Peyer's patch (tissue), 4 donors: ENCODE results near the gene BRD1.

Experiments used
- CTCF ChIP-seq, 6 experiments: fragments of 450-650 bp in 4 of 6; fragments of 200-600 bp in 2 of 6; sonication (generic) in 1 of 6; IDR thresholded peaks; one replicate each; pipeline ENCODE4 v1.5.1; 2017 to 2019; ENCODE audit warnings: antibody characterized with exemption in 6 of 6, mild to moderate bottlenecking in 3 of 6, moderate library complexity in 1 of 6
- POLR2A ChIP-seq, 2 donors: fragments of 450-650 bp; IDR thresholded peaks; one replicate each; pipeline ENCODE4 v1.5.1; 2017; ENCODE audit warnings: antibody characterized with exemption in 2 of 2, mild to moderate bottlenecking in 2 of 2, moderate library complexity in 2 of 2

- TF ChIP-seq CTCF (IDR thresholded peaks at IDR 0.05), result no peak
- TF ChIP-seq POLR2A (IDR thresholded peaks at IDR 0.05), result no peak
Measured at GRCh38 chr22:49763138-49763537, 64.5 kb downstream of the BRD1 start.
